Measurements from ENCODE around the gene SH3BGR.

DNA sequence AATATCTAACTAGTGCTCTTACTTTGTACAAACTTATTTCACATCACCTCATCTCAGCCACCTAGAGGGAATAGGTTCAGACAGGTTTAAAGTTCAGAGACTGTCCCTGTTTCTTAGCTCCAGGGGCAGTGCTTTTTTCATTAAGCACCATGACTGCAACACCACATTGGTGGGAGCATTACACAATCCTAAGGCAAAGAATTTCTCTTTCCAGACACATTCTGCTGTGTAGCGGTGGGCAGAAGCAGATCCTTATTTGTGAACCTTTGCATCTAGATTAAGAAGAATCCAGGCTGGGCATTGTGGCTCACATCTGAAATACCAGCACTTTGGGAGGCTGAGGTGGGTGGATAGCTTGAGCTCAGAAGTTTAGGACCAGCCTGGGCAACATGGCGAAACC, 22.3 kb upstream of the SH3BGR start:
- TF ChIP-seq, protein P1, sequence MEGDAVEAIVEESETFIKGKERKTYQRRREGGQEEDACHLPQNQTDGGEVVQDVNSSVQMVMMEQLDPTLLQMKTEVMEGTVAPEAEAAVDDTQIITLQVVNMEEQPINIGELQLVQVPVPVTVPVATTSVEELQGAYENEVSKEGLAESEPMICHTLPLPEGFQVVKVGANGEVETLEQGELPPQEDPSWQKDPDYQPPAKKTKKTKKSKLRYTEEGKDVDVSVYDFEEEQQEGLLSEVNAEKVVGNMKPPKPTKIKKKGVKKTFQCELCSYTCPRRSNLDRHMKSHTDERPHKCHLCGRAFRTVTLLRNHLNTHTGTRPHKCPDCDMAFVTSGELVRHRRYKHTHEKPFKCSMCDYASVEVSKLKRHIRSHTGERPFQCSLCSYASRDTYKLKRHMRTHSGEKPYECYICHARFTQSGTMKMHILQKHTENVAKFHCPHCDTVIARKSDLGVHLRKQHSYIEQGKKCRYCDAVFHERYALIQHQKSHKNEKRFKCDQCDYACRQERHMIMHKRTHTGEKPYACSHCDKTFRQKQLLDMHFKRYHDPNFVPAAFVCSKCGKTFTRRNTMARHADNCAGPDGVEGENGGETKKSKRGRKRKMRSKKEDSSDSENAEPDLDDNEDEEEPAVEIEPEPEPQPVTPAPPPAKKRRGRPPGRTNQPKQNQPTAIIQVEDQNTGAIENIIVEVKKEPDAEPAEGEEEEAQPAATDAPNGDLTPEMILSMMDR (conservative IDR thresholded peaks at IDR 0.05 in 1 of 2, IDR thresholded peaks at IDR 0.05 in 1 of 2; ENCODE audit: low read depth in 1 of 2, low read length in 2 of 2): no peak
- TF ChIP-seq EZH2 (IDR thresholded peaks at IDR 0.05; ENCODE audit: low read length, missing control alignments): no peak

Measured in fibroblast of lung (primary cell).